H1 (cell line): ENCODE measurements around the gene PRODH. TPM values are rescaled to one million over a fixed set of nuclear protein-coding genes. Genes with fewer than 3 reads are reported as not detected.
"Not testable (repeated sequence)": the region's sequence is repeated elsewhere in the genome, so short reads cannot be mapped to it uniquely, and the experiment has no call there.

Experiments
- CTCF ChIA-PET: fragments of 300-600 bp; sonication (Branson Sonifier 250); formaldehyde crosslinking; loops from one replicate; lab custom pipeline; 2021; ENCODE audit not compliant: partially characterized antibody; lab: Charles Lee
- POLR2A ChIA-PET: fragments of 300-600 bp; sonication (Branson Sonifier 250); formaldehyde crosslinking; loops from one replicate; lab custom pipeline; 2021; ENCODE audit warnings: inconsistent platforms; ENCODE audit not compliant: partially characterized antibody; lab: Charles Lee
- DNase-seq, 2 experiments: peaks; one replicate each; pipeline versions ENCODE4 v3.0.0 to v3.0.0-alpha.2; 2010 to 2022; ENCODE audit warnings: low spot score in 2 of 2, low read depth in 1 of 2, mixed read lengths in 1 of 2
- FAIRE-seq: peaks from 2 replicates; lab custom pipeline; 2011; peaks lifted over from hg19 to GRCh38; lab: Jason Lieb, UNC
- H2AFZ ChIP-seq: 2 replicates; pipeline ENCODE4 v1.8.1; 2012; ENCODE audit warnings: low read length, inconsistent platforms
- H2AK5ac ChIP-seq: 2 replicates; pipeline ENCODE4 v1.6.1; 2013; ENCODE audit warnings: low read depth, low read length
- H2BK120ac ChIP-seq: replicated peaks from 2 replicates; pipeline ENCODE3; 2013; ENCODE audit warnings: low read depth, low read length, inconsistent platforms
- H2BK12ac ChIP-seq: 2 replicates; pipeline ENCODE4 v1.6.1; 2013; ENCODE audit warnings: low read depth, low read length
- H2BK15ac ChIP-seq: 2 replicates; pipeline ENCODE4 v1.6.1; 2013; ENCODE audit warnings: low read length
- H2BK20ac ChIP-seq: 2 replicates; pipeline ENCODE4 v1.6.1; 2013; ENCODE audit warnings: low read length
- H2BK5ac ChIP-seq: 2 replicates; pipeline ENCODE4 v1.6.1; 2013; ENCODE audit warnings: low read depth, low read length
- H3K14ac ChIP-seq: 2 replicates; pipeline ENCODE4 v1.6.1; 2013; ENCODE audit warnings: inconsistent platforms; ENCODE audit not compliant: insufficient read length
- H3K18ac ChIP-seq: 2 replicates; pipeline ENCODE4 v1.6.1; 2013; ENCODE audit warnings: low read length; ENCODE audit errors: extremely low read depth
- H3K23ac ChIP-seq: 2 replicates; pipeline ENCODE4 v1.6.1; 2013; ENCODE audit warnings: inconsistent platforms; ENCODE audit not compliant: insufficient read length
- H3K23me2 ChIP-seq: 2 replicates; pipeline ENCODE4 v1.6.1; 2013; ENCODE audit warnings: low read depth, low read length
- H3K27ac ChIP-seq: 2 replicates; pipeline ENCODE4 v1.6.1; 2011; ENCODE audit warnings: low read depth, low read length, inconsistent platforms
- H3K27me3 ChIP-seq, 4 experiments: replicated peaks in 1 of 4; 1 replicate in 1 of 4; 2 replicates in 3 of 4; pipeline versions ENCODE4 v1.6.1 to v1.8.1; 2011 to 2013; ENCODE audit warnings: low read length in 3 of 4, mild to moderate bottlenecking in 3 of 4, inconsistent platforms in 2 of 4, mixed read lengths in 2 of 4, moderate library complexity in 1 of 4; ENCODE audit not compliant: control insufficient read depth in 3 of 4, insufficient read depth in 3 of 4; ENCODE audit errors: extremely low read depth in 1 of 4
- H3K36me3 ChIP-seq, 4 experiments: 2 replicates each; pipeline versions ENCODE4 v1.6.1 to v1.8.1; 2011 to 2013; ENCODE audit warnings: mild to moderate bottlenecking in 4 of 4, low read length in 3 of 4, moderate library complexity in 2 of 4, control low read depth in 1 of 4, inconsistent platforms in 1 of 4; ENCODE audit not compliant: insufficient read depth in 4 of 4, control insufficient read depth in 2 of 4
- H3K4ac ChIP-seq: replicated peaks from 2 replicates; pipeline ENCODE3; 2013; ENCODE audit warnings: low read length, low read depth, mixed read lengths, inconsistent platforms; ENCODE audit not compliant: insufficient read length
- H3K4me1 ChIP-seq, 4 experiments: replicated peaks in 1 of 4; 1 replicate in 1 of 4; 2 replicates in 3 of 4; pipeline versions ENCODE4 v1.6.1 to v1.8.1; 2011 to 2013; ENCODE audit warnings: low read length in 3 of 4, inconsistent platforms in 2 of 4, mixed read lengths in 1 of 4; ENCODE audit not compliant: insufficient read depth in 4 of 4, control insufficient read depth in 3 of 4
- H3K4me2 ChIP-seq, 2 experiments: 2 replicates each; pipeline versions ENCODE4 v1.6.1 to v1.8.1; 2011 to 2013; ENCODE audit warnings: low read depth in 2 of 2, low read length in 2 of 2, control low read depth in 1 of 2, inconsistent platforms in 1 of 2, mild to moderate bottlenecking in 1 of 2; ENCODE audit not compliant: insufficient read depth in 1 of 2
- H3K4me3 ChIP-seq, 4 experiments: fragments of 200-600, 300-600 bp in 1 of 4; sonication (generic), shearing (Covaris generic), sonication (Bioruptor Twin) in 1 of 4; 2 replicates each; pipeline versions ENCODE4 v1.5.1 to v1.8.1; 2011 to 2016; ENCODE audit warnings: low read length in 4 of 4, low read depth in 3 of 4, control low read depth in 2 of 4, inconsistent platforms in 2 of 4, mild to moderate bottlenecking in 2 of 4, mixed read lengths in 1 of 4, moderate library complexity in 1 of 4; ENCODE audit not compliant: insufficient read depth in 2 of 4; ENCODE audit errors: extremely low read depth in 1 of 4
- H3K56ac ChIP-seq: replicated peaks from 2 replicates; pipeline ENCODE3; 2013; ENCODE audit warnings: low read depth, mild to moderate bottlenecking, mixed read lengths, low read length, inconsistent platforms; ENCODE audit not compliant: insufficient read length
- H3K79me1 ChIP-seq: 2 replicates; pipeline ENCODE4 v1.6.1; 2013; ENCODE audit warnings: low read depth, low read length, control low read depth
- H3K79me2 ChIP-seq, 2 experiments: 2 replicates each; pipeline versions ENCODE4 v1.6.1 to v1.8.1; 2012 to 2013; ENCODE audit warnings: low read length in 2 of 2, mild to moderate bottlenecking in 2 of 2, inconsistent platforms in 1 of 2; ENCODE audit not compliant: insufficient read depth in 2 of 2, control insufficient read depth in 1 of 2
- H3K9ac ChIP-seq, 4 experiments: replicated peaks in 1 of 4; 1 replicate in 1 of 4; 2 replicates in 3 of 4; pipeline versions ENCODE4 v1.6.1 to v1.8.1; 2011 to 2013; ENCODE audit warnings: low read depth in 3 of 4, low read length in 3 of 4, control low read depth in 2 of 4, mild to moderate bottlenecking in 2 of 4, moderate library complexity in 2 of 4, inconsistent platforms in 1 of 4; ENCODE audit errors: extremely low read depth in 1 of 4
- H3K9me3 ChIP-seq, 2 experiments: 2 replicates each; pipeline versions ENCODE4 v1.6.1 to v1.8.1; 2012 to 2013; ENCODE audit warnings: mild to moderate bottlenecking in 2 of 2, moderate library complexity in 2 of 2, control low read depth in 1 of 2, inconsistent platforms in 1 of 2, low read depth in 1 of 2, low read length in 1 of 2, mixed read lengths in 1 of 2; ENCODE audit not compliant: insufficient read depth in 2 of 2
- H4K20me1 ChIP-seq, 2 experiments: replicated peaks in 1 of 2; 2 replicates each; pipeline versions ENCODE3 to v1.8.1; 2011 to 2013; ENCODE audit warnings: inconsistent platforms in 2 of 2, low read length in 2 of 2, mild to moderate bottlenecking in 1 of 2; ENCODE audit not compliant: insufficient read depth in 2 of 2, control insufficient read depth in 1 of 2
- H4K5ac ChIP-seq: 2 replicates; pipeline ENCODE4 v1.6.1; 2013; ENCODE audit warnings: low read length, low read depth, mixed read lengths, inconsistent platforms; ENCODE audit not compliant: insufficient read length
- H4K8ac ChIP-seq: 2 replicates; pipeline ENCODE4 v1.8.0; 2013; ENCODE audit warnings: mild to moderate bottlenecking, moderate library complexity, low read length, inconsistent platforms; ENCODE audit not compliant: insufficient read depth; ENCODE audit errors: extremely low read depth
- H4K91ac ChIP-seq: replicated peaks from 2 replicates; pipeline ENCODE3; 2013; ENCODE audit warnings: low read length, mixed read lengths, inconsistent platforms; ENCODE audit not compliant: insufficient read length
- WGBS, 2 experiments: shearing (Covaris generic) in 1 of 2; methylation state at CpG; one replicate each; pipeline versions ENCODE4 v1.1.6 to v1.1.7; 2013 to 2015; ENCODE audit warnings: low lambda C conversion rate in 2 of 2, mixed read lengths in 2 of 2, inconsistent platforms in 1 of 2, low coverage in 1 of 2, missing lambda C conversion rate in 1 of 2; ENCODE audit not compliant: insufficient replicate concordance in 2 of 2, insufficient coverage in 1 of 2, insufficient read length in 1 of 2; ENCODE audit errors: extremely low coverage in 1 of 2, missing lambda C conversion rate in 1 of 2; 5-methylcytosine and 5-hydroxymethylcytosine counted together
- polyA plus RNA-seq, 7 experiments: library from polyadenylated mRNA; depleted of rRNA in 3 of 7; stranded (reverse) in 5 of 7; unstranded in 2 of 7; fragments of >200 nt in 5 of 7; fragments of 200-250 nt in 2 of 7; gene quantifications; 1 replicate in 5 of 7; 2 replicates in 1 of 7; 4 replicates in 1 of 7; pipeline versions ENCODE4 v1.2.1 to v1.2.3, GENCODE V29; 2011 to 2013; ENCODE audit warnings: missing spikeins in 2 of 7, mixed read lengths in 2 of 7
- total RNA-seq: library from RNA; stranded (reverse); fragmentation: NEBNext Ultra II Directional; extraction: Animal tissue kit (Norgen Biotek cat#: 25700); gene quantifications from 2 replicates; pipeline ENCODE4 v1.2.1, GENCODE V29; 2021

PRODH gene
- total and polyA plus RNA-seq, 2 of the 8 experiments (the other 6 are each of a cell fraction or from before 2014, with no cell fraction given), result 27.6 to 45.6 TPM

DNA sequence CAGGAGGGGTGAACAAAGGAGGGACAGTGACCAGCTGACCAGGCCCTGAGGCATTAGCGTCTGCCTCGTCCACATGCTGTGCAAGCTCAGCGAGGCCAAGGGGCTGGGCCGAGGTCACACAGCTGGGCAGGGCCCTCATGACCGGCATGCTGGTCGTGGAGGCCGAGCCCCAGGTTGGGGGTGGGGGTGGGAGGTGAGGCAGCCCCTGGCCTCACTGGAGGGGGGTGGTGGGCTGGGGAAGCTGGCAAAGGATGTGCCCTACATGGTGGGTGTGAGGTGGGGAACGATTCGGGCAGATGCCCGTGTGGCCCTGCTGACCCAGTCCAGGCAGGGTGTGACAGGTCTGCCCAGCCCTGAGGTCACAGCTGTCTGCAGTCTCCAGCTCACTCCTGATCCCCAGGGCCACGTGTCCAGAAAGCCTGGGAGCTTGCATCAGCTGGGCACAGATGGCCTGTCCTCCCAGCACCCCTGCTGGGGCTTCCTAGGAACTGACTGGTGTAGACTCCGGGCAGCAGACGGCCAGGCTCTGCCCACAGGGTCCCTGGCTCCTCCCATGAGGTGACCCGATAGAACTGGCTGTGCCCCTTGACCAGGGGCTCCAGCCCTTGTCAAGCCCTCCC, 31.4 kb upstream of the PRODH start:
- H4K20me1 ChIP-seq, H3K79me2 ChIP-seq, H3K27ac ChIP-seq, DNase-seq, H3K4ac ChIP-seq, H3K23me2 ChIP-seq, H3K23ac ChIP-seq, H2AFZ ChIP-seq, H3K4me2 ChIP-seq, H3K36me3 ChIP-seq, H2BK120ac ChIP-seq, H2AK5ac ChIP-seq, H3K14ac ChIP-seq, H3K9ac ChIP-seq, H4K5ac ChIP-seq, H3K18ac ChIP-seq, H3K56ac ChIP-seq, H3K9me3 ChIP-seq, H3K79me1 ChIP-seq, H2BK20ac ChIP-seq, FAIRE-seq, H4K8ac ChIP-seq, POLR2A ChIA-PET, H3K27me3 ChIP-seq, H3K4me3 ChIP-seq, H2BK5ac ChIP-seq, H2BK15ac ChIP-seq, H2BK12ac ChIP-seq, H4K91ac ChIP-seq: not testable (repeated sequence)
- H3K4me1 ChIP-seq, result peaks cover 0 to 13% (median 8%) of the 10 kb centered on the region in 4 experiments; a peak in 6 of 7 replicates
- CTCF ChIA-PET, result interaction anchor here (0.9 to 1.6 kb wide), 5 partner anchors 10 to 1304 kb away, joined by 3 to 4 read pairs (median 3); no protein-coding TSS in a partner anchor
- WGBS, 2 experiments, result 86% methylated on average over 9 of the region's 14 CpGs; no CpG with 5 or more reads in 1 of the 2 experiments
